Osteoblast (primary cell): Measurements from ENCODE around the gene KIAA0825. TPM values are rescaled to one million over a fixed set of nuclear protein-coding genes. Genes with fewer than 3 reads are reported as not detected.

ENCODE experiments used
- DNase-seq: peaks from one replicate; pipeline ENCODE4 v3.0.0; 2011; ENCODE audit warnings: low spot score, mixed read lengths; ENCODE audit not compliant: insufficient read length; ENCODE audit errors: missing footprints
- H2AFZ ChIP-seq: 2 replicates; pipeline ENCODE4 v1.6.0; 2011; ENCODE audit warnings: mild to moderate bottlenecking, low read length
- H3K27ac ChIP-seq: 2 replicates; pipeline ENCODE4 v1.5.1; 2011; ENCODE audit warnings: mild to moderate bottlenecking, low read depth, low read length, moderate library complexity
- H3K27me3 ChIP-seq: 2 replicates; pipeline ENCODE4 v1.6.0; 2012; ENCODE audit warnings: mild to moderate bottlenecking, control low read depth, inconsistent platforms, low read length, moderate library complexity; ENCODE audit not compliant: insufficient read depth
- H3K36me3 ChIP-seq: 2 replicates; pipeline ENCODE4 v1.5.1; 2011; ENCODE audit warnings: mild to moderate bottlenecking, low read length, control low read depth, moderate library complexity; ENCODE audit not compliant: insufficient read depth
- H3K4me1 ChIP-seq: 2 replicates; pipeline ENCODE4 v1.5.1; 2011; ENCODE audit warnings: mild to moderate bottlenecking, low read length, control low read depth, moderate library complexity; ENCODE audit not compliant: insufficient read depth
- H3K4me2 ChIP-seq: 2 replicates; pipeline ENCODE4 v1.6.0; 2011; ENCODE audit warnings: mild to moderate bottlenecking, low read length; ENCODE audit not compliant: insufficient read depth
- H3K4me3 ChIP-seq: fragments of 200-600 bp; sonication (generic); 3 replicates; pipeline ENCODE4 v1.5.1; 2012; ENCODE audit warnings: mild to moderate bottlenecking, low read length, inconsistent platforms; ENCODE audit not compliant: insufficient read depth
- H3K79me2 ChIP-seq: 2 replicates; pipeline ENCODE4 v1.6.0; 2012; ENCODE audit warnings: mild to moderate bottlenecking, low read length, control low read depth, inconsistent platforms; ENCODE audit not compliant: insufficient read depth
- H3K9me3 ChIP-seq: 2 replicates; pipeline ENCODE4 v1.5.1; 2011; ENCODE audit warnings: low read depth, low read length, control low read depth
- H4K20me1 ChIP-seq: 2 replicates; pipeline ENCODE4 v1.6.0; 2012; ENCODE audit warnings: mild to moderate bottlenecking, low read length, control low read depth; ENCODE audit not compliant: insufficient read depth
- CTCF ChIP-seq: IDR thresholded peaks from 2 replicates; pipeline ENCODE4 v1.5.1; 2011; ENCODE audit warnings: mild to moderate bottlenecking, low read depth, low read length, moderate library complexity; ENCODE audit errors: extremely low read depth
- total RNA-seq: library from RNA; depleted of rRNA; stranded (reverse); fragments of >200 nt; gene quantifications from 2 replicates; pipeline ENCODE4 v1.2.3, GENCODE V29; 2012

The KIAA0825 gene
- total RNA-seq, 1 donor: 8.0 TPM

DNA sequence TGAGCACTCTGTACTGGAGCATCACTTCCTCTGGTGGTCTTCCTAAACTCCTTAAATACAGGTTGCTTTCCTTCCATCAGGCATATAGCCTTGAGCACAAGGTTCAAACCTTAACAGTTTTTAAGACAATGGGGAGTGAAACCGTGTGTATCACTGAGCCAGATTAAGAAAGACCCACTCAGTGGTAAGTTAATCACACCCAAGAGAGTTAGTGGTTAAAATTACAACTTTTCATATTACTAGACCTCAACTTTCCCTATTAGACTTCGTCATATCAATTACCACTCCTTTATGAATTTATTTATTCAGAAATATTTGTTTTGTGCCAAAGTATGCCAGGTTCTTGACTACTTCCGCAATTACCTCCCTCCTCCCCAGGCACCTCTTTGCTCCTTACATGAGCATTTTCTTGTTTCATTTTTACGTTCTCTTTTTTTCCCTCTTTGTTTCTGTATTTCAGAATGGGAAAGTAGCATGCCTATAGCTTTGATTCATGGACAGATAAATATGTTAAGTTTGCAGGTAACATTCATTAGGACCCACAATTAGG lies 351.0 kb downstream of the KIAA0825 start:
- no peaks in the 10 kb centered on the region for H3K36me3 ChIP-seq
- no peak for TF ChIP-seq CTCF
- H2AFZ ChIP-seq: no peak overlapping the region

DNA sequence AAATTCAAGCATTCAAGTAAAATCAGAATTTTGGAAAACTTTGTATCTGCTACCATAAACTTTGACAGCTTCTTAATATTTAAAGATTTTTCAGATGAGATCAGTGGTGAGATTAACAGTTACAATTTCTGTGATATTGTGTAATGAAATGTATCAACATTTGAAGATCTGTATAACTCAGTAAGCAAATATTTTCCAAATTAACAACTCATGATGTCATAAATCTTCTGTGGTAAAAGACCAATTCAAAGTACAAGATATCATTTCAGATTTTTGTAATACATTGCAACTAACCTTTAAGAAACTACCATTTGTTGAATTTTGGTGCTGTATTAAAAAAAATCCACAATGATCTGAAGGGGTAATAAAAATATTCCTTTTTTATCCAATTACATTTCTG lies 352.2 kb downstream of the KIAA0825 start:
- H3K27me3 ChIP-seq: no peaks in the 10 kb centered on the region
- no peak overlapping the region for H3K4me2 ChIP-seq
- H3K4me3 ChIP-seq: no peak overlapping the region
- no peaks in the 10 kb centered on the region for H3K79me2 ChIP-seq
- no peaks in the 10 kb centered on the region for H4K20me1 ChIP-seq
- H3K4me1 ChIP-seq: no peaks in the 10 kb centered on the region
- DNase-seq: no peak
- H2AFZ ChIP-seq: no peak overlapping the region
- no peaks in the 10 kb centered on the region for H3K36me3 ChIP-seq
- no peaks in the 10 kb centered on the region for H3K9me3 ChIP-seq
- TF ChIP-seq CTCF: no peak
- H3K27ac ChIP-seq: no peak overlapping the region

More for the DNA sequence above, 351.0 kb downstream of the KIAA0825 start:
- Histone ChIP-seq H4K20me1 (no peaks in the 10 kb centered on the region), H3K9me3 (no peaks in the 10 kb centered on the region), H3K4me2 (no peak overlapping the region), H3K27me3 (no peaks in the 10 kb centered on the region), H3K4me3 (no peak overlapping the region), H3K79me2 (no peaks in the 10 kb centered on the region), H3K4me1 (no peaks in the 10 kb centered on the region), H3K27ac (no peak overlapping the region)
- no peak for DNase-seq

- no peak for DNase-seq
- H3K4me2 ChIP-seq: no peak overlapping the region
These were observed 355.3 kb downstream of the KIAA0825 start for GRCh38 chr5:94263068-94263467.

DNA sequence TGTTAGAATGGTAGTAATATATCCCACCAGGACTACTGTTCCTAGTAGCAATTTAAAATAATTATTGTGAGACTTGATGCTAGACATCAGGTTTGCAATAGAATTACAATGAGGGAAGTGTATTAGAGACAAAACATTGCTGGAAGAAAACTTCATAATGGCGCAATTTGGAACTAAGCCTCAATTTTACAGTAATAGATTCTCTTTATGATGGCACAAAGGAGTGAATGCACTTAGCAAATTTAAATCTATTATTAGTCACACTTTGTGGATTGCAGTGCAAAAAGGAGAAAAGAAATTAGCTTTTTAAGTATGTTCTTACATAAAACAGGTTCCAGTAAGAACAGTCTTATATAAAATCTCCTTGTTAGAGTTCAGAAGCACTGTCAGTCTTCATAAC lies 358.3 kb downstream of the KIAA0825 start:
- Histone ChIP-seq H3K9me3 (no peaks in the 10 kb centered on the region), H3K27me3 (no peaks in the 10 kb centered on the region), H3K4me2 (no peak overlapping the region), H3K79me2 (no peaks in the 10 kb centered on the region), H4K20me1 (no peaks in the 10 kb centered on the region), H3K36me3 (no peaks in the 10 kb centered on the region), H3K4me3 (no peak overlapping the region), H3K4me1 (no peaks in the 10 kb centered on the region), H2AFZ (no peak overlapping the region), H3K27ac (no peak overlapping the region)
- TF ChIP-seq CTCF: no peak
- DNase-seq: no peak

More at GRCh38 chr5:94263068-94263467, 355.3 kb downstream of the KIAA0825 start:
- Histone ChIP-seq H3K27me3 (no peaks in the 10 kb centered on the region), H2AFZ (no peak overlapping the region), H3K9me3 (no peaks in the 10 kb centered on the region), H3K79me2 (no peaks in the 10 kb centered on the region), H3K4me3 (no peak overlapping the region), H4K20me1 (no peaks in the 10 kb centered on the region), H3K36me3 (no peaks in the 10 kb centered on the region), H3K27ac (no peak overlapping the region), H3K4me1 (no peaks in the 10 kb centered on the region)
- TF ChIP-seq CTCF: no peak
